ENCODE results near the gene PGM5.
A peak's percentile ranks its signal among the peaks of the same experiment; 100 is the strongest.
"Not testable (repeated sequence)": the region's sequence is repeated elsewhere in the genome, so short reads cannot be mapped to it uniquely, and the experiment has no call there.

Gene PGM5
- total RNA-seq = 0 to 0.07 reads per million in 2 donors

GRCh38 chr9:68356380-68357118 lies at the start of gene PGM5:
TSS of gene PGM5 (plus strand) at chr9:68356611. CDS start at chr9:68357128, 517 bp downstream.
- DNase-seq = peak in 1 of 5 experiments; percentile 4

GRCh38 chr9:68307127-68307526 lies 49.3 kb upstream of the PGM5 start:
- not testable (repeated sequence) for DNase-seq

- not testable (repeated sequence) for DNase-seq
These were observed 48.8 kb upstream of the PGM5 start for GRCh38 chr9:68307654-68308053.

GRCh38 chr9:68311208-68311607 lies 45.2 kb upstream of the PGM5 start:
- DNase-seq = not testable (repeated sequence)

GRCh38 chr9:68318209-68318608 lies 38.2 kb upstream of the PGM5 start:
- DNase-seq = not testable (repeated sequence)

GRCh38 chr9:68323749-68324148 lies 32.7 kb upstream of the PGM5 start:
- DNase-seq = not testable (repeated sequence)

- DNase-seq = not testable (repeated sequence)
These were observed 31.9 kb upstream of the PGM5 start for GRCh38 chr9:68324518-68324917.

- DNase-seq = not testable (repeated sequence)
These were observed 27.3 kb upstream of the PGM5 start for GRCh38 chr9:68329106-68329505.

GRCh38 chr9:68330531-68331173 lies 25.8 kb upstream of the PGM5 start:
- not testable (repeated sequence) for DNase-seq

GRCh38 chr9:68332122-68332521 lies 24.3 kb upstream of the PGM5 start:
- not testable (repeated sequence) for DNase-seq

GRCh38 chr9:68335935-68336334 lies 20.5 kb upstream of the PGM5 start:
- DNase-seq = not testable (repeated sequence)

- not testable (repeated sequence) for DNase-seq
These were observed 19.6 kb upstream of the PGM5 start for GRCh38 chr9:68336639-68337339.

- DNase-seq = not testable (repeated sequence)
These were observed 18.4 kb upstream of the PGM5 start for GRCh38 chr9:68338000-68338399.

GRCh38 chr9:68342265-68343025 lies 14.0 kb upstream of the PGM5 start:
- DNase-seq = not testable (repeated sequence)

- not testable (repeated sequence) for DNase-seq
These were observed 13.2 kb upstream of the PGM5 start for GRCh38 chr9:68343242-68343641.

- not testable (repeated sequence) for DNase-seq
These were observed 12.4 kb upstream of the PGM5 start for GRCh38 chr9:68343992-68344391.

GRCh38 chr9:68351689-68352088 lies 4.7 kb upstream of the PGM5 start:
- DNase-seq = not testable (repeated sequence)

GRCh38 chr9:68355993-68356379 lies 425 bp upstream of the PGM5 start:
- DNase-seq = not testable (repeated sequence)

- DNase-seq = not testable (repeated sequence)
These were observed 806 bp downstream of the PGM5 start for GRCh38 chr9:68357119-68357714.

- peak in 1 of 5 experiments; percentile 25 for DNase-seq
These were observed 10.6 kb downstream of the PGM5 start for GRCh38 chr9:68366933-68367547.

- DNase-seq = not testable (repeated sequence)
These were observed 19.4 kb downstream of the PGM5 start for GRCh38 chr9:68375789-68376188.

GRCh38 chr9:68377723-68378122 lies 21.3 kb downstream of the PGM5 start:
- not testable (repeated sequence) for DNase-seq

All from T-helper 2 cell (primary cell).